Measurements from ENCODE around the gene PREX1.

Gene PREX1

DNA sequence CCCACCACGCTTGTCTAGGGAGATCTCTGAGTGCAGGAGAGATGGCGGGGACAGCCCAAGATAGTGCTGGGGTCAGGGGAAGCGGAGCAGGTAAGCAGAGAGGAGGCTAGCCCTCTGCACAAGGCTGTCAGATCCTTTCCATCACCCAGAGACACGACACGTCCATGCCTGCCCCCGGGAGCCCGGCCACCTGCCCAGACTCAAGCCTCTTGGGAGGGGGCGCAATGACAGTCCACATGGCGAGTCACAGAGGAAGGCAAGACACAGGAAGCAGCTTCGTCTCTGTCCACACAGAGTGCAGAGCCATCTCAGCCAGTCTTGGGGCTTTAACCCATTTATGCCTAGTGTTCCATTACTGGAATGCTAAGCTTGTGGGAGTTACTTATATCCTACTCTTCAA is 78.4 kb downstream of the PREX1 start:
- DNase-seq: no peak

DNA sequence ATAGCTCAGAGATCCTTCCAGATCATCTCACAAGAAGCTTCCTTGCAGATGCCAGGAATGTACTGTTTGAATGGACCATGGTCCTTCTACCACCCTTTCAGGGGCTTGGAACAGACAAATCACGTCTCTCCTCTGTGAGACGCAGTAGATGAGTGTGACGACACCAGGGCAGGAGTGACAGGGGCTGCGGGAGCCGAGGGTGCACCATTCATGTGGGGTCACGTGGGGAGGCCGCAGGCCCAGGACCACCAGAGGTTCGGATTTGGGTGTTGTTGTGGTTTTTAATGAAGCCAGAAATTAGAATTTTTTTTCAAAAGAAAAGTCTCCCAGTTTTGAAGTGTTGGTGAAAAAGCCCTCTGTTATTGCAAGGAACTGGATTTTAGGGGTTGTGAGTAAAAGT is 79.2 kb downstream of the PREX1 start:
- no peak for DNase-seq

DNA sequence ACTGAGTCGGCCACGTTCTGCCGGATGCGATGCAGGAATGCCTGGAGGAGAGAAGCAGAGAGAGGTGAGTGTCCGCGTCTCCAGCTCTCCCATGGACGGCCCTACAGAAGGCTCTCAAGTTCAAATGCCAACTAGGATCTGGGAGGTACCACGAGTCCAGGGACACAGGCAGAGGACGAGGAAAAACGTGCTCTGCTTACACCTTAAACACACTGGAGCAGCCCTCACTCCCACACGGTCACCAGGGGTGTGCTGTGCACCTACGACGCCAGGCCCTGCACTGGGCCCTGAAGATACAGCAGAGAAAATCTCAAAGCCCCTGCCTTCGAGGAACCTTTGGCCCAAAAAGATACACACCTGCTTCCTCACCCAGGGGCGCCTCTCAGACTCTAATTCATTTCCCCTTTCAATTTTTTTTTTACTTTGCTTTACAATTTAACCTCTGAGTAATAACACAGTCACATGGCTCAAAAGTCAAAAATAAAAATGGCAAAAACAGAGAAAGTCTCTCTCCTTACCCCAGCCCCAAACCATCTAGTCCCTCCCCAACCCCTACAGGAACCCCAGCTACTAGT is 79.9 kb downstream of the PREX1 start:
- no peak for DNase-seq

DNA sequence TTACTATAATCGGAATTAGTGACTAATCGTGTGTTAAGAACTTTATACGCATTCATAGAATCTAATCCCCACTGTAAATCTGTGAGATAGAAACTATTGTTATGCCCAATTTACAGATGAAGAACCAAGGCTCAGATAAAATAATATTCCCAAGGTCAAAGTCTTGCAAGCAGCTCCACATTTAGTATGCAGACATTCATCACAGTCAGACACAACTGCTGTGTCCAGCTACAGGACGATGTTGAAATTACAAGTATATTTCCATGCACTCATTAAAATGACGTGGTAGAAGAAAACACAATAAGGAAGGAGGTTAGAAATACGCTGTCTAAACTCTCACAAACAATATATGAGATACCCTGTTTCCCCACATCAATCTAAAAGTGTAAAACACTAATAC is 82.5 kb downstream of the PREX1 start:
- no peak for DNase-seq

DNA sequence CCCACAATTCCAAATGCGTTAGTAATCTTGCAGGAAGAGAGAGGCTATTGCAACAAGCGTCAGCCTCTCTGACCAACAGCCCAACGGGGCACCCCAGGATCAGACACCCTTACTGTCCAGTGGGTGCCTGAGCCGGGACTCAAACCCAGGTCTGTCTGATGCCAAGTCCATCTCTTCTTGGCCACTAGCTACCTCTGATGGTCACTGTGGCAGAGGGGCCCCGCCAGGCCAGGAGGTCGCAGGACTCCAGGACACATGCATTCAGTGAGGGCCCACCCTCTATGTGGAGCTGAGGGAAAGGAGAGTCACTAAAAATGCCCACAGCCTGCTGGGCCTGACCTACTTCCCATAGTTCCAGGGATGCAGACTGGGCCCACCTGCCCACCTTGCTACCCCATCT is 83.3 kb downstream of the PREX1 start:
- DNase-seq: no peak

DNA sequence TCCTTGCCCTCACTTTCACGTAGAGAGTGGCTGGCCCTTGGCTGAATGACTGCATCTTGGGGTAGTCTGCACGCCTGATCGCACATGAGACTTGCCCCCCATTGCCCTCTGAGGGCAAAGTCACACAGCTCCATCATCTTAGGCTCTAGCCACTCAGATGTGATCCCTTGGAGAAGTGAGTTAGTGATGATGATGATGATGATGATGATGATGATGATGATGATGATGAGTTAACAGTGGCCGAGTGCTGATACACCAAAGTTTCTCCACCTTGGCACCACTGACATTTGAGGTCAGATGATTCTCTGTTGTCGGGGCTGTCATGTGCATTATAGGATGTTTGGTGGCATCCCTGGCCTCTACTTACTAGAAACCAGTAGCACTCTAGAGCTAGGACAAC is 84.0 kb downstream of the PREX1 start:
- DNase-seq: no peak

DNA sequence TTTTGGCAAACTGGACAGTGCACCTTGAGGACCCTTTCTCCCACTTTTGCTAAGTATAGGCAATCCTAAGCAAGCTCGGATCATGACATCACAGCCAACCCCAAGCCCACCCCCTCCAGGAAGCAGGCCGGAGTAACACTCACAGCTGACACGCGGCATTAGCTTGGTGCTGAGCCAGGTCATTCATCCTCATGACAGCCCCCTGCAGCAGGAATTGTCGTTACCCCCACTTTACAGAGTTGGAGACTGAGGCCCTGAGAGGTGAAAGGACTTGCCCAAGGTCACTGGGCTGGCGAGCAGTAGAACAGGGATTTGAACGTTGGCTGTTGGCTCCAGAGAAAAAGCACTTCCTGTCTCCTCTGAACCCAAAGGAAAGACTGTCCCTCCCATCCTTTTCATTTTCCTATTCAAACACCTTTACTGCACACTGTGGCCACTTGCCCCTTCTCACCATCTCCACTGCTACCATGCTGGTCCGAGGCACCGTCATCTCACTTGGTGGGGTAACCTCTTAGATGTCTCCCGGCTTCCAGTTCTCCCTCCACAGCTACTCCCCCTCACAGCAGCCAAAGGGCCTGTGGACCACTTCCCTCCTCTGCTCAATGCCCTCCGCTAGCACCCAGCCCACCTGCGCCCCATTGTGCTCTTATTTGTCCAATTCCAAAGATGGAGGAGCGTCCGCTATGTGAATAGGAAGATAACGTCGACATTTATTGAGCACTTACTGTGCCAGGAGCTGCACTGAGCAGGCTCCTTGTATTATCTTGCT is 84.7 kb downstream of the PREX1 start:
- no peak for DNase-seq

DNA sequence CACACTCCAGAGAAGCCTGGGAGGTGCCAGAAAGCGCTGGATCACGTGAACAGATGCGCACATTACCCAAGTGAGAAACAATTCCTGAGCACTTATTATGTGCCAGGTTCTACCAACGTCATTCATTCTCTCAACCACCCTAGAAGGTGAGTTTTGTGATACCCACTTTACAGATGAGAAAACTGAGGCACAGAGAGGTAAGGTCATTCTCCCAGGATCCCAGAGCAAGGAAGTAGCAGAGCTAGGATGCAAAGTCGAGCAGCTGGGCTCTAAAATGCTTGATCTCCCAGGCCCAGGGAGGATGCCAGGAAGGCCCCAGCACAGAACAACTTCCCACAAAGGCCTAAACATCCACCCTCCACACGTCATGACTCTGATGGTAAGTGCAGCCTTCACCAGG is 85.6 kb downstream of the PREX1 start:
- DNase-seq: no peak

DNA sequence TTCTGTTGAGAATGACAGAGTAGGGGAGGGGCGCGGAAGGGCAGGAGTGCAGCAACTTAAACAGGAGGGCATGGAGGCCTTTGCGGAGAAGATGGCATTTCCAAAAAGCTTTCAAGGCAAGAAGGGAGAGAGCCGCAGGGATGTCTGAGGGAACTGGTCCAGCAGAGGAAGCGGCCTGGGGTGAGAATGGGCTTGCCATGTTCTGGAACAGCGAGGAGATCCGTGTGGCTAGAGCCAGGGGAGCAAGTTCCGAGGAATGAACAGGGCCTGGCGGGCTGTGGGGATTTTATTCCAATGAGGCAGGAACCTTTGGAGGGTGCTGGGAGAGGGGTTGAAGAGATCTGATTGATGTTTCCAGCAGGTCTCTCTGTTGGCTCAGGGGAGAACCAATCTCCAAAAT is 86.1 kb downstream of the PREX1 start:
- no peak for DNase-seq

DNA sequence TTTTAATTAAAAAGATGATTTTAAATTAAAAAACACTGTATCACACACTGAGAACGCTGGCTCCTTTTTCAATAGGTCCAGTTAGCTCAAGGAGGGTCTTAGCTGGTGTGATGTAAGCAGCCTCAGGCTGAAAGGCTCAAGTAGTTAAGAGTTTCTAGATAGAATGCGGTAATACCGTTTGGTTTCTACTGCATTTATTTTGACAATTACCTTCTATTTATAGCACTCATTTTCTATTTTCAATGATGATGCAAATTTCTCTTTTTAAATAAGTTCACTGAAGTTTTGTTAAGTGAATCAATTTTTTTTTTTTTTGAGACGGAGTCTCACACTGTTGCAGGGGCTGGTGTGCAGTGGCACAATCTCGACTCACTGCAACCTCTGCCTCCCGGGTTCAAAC is 87.1 kb downstream of the PREX1 start:
- DNase-seq: no peak

DNA sequence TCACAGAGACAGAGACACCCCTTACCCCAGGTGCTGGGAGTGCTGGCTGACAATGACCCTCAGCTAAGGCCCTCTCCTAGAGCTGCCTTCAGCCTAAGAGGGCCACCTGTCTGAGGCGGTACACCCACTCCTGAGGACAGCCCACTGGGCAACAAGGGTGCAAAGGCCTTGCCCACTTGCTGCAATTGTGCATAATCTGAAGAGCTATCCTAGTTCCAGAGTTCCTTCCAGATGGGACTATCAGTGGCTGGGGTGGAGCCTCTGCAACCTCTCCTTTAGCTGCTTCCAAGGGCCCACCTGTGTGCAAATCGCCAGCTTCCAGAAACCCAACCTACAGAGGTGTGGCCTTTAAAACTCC is 87.5 kb downstream of the PREX1 start:
- DNase-seq: no peak

DNA sequence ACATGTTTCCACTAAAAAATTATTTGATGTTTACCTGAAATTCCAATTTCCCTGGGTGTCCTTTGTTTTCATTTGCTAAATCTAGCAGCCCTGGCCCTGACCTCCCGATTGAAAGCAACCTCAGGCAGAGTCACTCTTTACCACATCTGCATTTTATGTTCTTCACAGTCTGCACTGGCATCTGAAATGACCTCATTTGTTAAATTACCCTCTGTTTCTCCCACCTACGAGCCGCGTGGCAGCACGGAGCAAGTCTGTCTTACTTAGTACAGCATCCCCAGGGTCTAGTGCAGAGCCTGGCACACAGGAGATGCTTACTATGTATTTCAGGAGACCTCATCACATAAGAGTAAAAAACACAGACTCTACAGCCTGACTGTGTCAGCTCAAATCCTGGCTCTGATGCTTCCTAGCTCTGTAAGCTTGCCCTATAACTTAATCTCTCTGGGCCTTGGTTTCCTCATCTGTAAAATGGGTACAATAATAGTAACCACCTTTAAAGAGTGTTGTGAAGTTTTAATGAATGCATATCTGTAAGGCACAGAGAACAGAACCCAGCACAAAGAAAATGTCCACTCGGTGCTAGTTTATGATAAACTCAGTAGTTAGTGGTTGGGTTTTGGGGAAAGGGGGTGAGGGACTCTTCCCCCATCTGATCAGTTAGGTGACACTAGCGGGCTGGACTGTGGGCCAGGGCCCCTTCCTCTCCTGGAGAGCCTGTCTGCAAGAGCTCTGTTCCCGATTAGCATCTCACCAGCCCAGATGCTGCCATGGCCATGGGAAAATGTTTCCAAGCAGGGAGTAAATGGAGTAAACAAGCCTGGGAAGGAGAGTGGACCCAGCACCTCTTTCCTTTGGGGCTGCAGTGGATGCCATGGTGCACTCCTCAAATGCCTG is 88.2 kb downstream of the PREX1 start:
- no peak for DNase-seq

DNA sequence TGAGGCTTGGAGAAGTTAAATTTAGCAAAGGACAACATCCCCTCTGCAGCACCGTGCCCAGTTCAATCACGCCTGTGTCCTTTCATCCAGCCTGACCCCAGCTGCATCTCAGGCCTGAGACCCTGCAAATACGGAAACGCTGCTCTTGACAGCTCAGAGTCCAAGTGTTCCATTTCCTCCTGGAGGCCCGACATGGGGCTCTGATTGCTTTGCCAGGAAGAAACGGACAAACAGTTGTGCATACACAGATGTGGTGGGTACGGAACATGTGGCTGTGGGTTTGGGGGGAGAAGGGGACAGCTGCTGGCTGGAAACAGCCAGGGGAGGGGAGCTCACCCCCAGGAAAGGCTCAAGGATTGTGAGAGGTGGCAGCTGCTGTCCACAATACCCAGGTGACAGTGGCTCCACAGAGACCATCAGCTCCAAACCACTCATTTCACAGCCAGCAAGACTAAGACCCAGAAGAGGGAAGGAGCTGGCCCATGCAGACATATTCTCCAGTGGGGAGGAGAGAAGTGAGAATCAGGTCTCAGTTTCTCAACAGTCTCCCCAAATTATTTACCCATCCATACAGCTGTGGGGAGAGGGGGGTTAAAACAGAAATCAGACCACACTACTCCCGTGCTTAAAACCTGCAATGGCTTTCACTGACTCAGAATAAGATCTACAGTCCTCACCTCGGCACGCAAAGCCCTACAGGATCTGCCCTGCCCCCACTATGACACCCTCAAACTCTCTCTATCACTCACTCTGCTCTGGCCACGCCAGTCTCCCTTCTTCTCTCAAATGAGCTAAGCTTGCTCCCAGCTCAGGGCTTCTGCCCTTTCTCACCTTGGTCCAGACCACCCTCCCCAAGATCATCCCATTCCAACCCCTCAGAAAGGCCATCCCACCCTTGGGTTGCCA is 89.1 kb downstream of the PREX1 start:
- peak; percentile 62 to 64 for DNase-seq

DNA sequence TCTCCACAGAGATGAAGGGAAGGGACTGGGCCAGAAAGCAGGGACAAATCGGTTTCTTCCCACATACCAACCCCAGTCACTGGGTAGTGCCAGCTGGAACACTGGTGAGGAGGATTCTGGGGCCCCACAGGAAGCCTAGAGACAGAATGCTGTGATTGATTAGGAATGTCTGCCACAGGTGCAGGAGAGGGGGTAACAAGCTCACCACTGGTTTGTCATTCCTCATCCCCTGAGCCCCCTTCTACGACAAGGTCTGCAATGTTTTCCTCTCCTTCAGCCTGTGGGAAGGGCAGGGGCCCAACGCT is 89.8 kb downstream of the PREX1 start:
- no peak for DNase-seq

DNA sequence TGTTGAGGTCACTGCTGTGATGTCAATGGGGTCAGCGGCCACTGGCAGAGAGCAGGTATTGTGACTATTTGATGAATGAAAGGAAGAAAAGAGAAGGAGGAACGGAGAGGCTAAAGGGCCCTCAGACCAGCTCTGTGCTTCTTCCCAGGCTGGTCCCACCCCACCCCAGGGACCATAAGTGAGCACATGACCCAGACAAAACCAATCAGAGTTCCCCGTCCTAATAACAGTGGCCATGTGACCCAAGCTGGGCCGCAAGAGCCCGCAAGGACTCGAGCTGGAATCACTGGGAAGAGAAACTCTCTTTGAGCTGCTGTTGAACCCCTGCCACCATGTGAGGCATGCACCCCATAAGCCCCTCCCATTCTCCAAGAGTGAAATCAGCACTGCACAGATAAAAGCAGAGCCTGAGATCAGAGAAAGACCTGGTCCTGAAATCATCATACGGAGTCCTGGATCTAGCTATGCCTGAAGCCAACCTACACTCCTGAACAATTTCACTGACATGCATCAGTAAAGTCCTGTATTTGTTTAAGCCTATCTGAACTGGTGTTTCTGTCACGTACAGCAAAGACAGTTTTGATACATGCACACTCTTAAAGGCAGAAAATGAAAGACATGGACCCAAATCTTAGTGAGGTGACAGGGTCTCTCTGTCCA is 90.2 kb downstream of the PREX1 start:
- no peak for DNase-seq

DNA sequence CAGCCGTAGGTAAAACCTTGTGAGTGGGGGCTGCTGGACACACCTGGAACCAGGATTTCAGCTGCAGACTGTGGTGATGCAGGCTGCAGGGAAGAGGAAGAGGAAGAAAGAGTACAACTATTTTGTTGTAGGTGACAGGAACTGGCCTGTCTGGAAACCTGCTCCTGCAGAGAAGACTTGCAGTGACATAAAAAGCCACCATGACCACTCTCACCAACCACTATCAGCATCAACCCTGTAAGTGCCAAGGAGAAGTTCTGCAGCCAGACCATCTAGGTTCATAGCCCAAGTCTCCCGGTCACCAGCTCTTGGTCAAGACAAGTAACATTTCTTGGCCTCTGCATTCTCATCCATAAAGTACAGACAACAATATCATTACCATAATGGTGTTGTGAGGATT is 91.2 kb downstream of the PREX1 start:
- DNase-seq: no peak

DNA sequence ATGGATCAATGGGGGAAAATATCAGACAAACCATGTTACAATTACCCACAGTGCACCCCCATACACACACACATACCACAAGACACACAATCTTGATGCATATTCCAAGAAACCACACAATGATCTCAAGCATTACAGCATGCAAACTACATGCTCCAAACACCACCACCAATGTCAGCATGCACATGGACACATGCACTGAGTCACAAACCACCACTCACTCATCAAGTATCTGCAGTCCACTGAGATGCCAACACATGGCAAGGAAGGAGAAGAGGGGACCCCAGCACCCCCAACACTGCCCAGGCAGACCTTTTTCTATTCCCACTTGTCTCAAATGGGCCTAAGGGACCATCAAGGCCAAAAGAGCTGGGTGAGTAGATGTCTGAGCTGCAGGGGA is 91.6 kb downstream of the PREX1 start:
- no peak for DNase-seq

DNA sequence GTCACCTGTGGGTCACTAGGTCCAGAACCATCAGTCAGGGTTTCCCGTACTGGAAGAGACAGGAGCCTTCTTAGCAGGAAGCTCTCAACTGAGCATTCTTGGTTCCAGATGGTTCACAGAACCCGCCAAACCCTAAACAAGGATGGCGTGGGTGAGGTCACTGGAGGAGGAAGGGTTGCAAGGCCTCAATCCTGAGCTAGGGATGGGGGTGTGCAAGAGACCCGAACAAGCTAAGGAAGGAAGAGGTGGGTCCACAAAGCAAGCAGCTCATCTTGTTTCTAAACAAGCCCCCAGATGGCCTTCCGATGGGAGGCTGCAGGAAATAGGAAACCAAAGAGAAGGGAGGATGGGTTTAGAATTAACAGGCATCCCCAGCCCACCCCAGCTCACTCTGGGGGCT is 92.7 kb downstream of the PREX1 start:
- DNase-seq: no peak

DNA sequence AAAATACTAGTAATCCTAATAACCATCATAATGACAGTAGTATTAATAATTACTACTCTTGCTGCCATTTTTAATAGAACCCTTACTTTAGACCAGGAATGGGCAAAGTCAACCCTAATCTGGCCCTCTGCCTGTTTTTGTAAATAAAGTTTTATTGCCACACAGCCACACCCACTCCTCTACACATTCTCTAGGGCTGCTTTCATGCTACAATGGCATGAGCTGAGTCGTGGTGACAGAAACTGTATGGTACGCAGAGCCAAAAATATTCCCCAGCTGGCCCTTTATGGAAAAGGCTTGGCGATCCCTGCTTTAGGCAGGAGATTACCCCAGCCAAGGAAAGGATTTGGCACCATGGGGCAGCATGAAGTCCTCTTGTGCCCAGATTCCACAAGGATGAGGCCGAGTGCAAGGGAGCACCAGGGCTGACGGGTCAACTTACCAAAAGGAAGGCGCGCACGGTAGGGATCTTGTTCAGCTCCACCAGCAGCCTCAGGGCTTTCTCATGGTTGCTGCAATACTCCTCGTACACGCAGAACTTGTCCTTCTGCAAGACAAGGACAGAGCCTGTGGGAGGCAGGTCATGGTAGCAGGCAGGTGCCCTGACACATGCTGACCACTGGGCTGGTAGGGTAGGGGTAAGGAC is 93.6 kb downstream of the PREX1 start:
- DNase-seq: no peak

DNA sequence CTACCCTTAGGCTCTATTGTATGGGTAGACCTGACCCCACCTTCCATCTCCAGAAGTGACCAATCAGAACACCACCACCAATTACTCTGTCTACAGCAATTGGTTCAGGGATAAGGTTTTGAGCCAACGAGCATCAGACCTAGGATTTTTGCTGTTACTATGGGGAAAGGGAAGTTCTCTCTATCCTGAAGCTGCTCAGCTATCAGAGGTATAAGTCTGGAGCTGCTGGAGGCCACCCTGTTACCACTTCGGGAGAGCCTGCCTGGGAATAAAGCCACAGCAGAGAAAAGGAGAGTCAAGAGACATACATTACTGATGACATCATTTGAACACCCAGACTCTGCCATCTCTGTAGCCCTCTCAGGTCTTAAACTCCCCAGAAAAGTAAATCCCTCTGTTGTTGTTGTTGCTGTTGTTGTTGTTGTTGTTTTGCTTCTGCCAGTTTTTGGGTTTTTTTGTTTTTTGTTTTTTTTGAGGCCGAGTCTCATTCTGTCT is 94.5 kb downstream of the PREX1 start:
- DNase-seq: no peak

DNA sequence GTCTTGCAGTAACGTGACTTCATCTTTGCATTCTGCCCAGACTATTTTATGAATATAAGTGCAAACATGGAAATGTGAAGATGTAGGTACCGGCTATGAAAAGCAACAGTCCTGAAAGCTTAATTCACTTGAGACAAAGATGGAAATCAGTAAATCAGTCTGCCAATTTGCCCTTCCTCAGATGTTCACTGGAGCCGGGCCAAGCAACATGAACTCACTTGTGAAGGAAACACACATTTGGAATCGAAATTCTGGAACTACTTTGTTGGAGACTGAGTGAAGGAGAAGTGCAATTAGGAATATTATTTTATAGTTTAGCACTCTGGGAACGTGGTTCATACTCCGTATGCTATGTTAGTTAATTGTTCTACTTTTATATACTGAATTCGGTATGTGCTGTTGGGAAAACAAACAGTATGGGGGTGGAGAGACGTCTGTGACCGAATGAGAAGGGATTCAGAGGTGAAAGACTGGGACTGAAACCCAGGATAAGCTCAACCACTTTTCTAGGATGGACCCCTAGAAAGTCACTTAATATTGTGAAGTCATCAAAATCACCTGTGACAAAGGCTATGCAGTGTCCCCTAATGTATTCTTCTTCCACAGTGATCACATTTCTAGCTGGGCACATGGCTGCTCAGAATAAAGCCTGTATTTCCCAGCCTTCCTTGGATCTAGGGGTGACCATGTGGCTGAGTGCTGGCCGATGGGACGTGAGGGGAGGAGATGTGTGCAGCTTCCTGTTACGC is 95.5 kb downstream of the PREX1 start:
- no peak for DNase-seq

All from stimulated activated CD4-positive, alpha-beta T cell treated with anti-CD3 and anti-CD28 coated beads, Interleukin-2, amount 100 ng/mL, for 48 hours (primary cell).